Measurements from ENCODE around the gene VAV2. TPM values are rescaled to one million over a fixed set of nuclear protein-coding genes. Genes with fewer than 3 reads are reported as not detected.
A peak's percentile ranks its signal among the peaks of the same experiment; 100 is the strongest.

VAV2 gene
- total and polyA plus RNA-seq, 9 of the 15 experiments (the other 6 are each of a cell fraction or from before 2014, with no cell fraction given) = 0.01 to 2.7 (median 1.0) TPM; not detected in 1

DNA sequence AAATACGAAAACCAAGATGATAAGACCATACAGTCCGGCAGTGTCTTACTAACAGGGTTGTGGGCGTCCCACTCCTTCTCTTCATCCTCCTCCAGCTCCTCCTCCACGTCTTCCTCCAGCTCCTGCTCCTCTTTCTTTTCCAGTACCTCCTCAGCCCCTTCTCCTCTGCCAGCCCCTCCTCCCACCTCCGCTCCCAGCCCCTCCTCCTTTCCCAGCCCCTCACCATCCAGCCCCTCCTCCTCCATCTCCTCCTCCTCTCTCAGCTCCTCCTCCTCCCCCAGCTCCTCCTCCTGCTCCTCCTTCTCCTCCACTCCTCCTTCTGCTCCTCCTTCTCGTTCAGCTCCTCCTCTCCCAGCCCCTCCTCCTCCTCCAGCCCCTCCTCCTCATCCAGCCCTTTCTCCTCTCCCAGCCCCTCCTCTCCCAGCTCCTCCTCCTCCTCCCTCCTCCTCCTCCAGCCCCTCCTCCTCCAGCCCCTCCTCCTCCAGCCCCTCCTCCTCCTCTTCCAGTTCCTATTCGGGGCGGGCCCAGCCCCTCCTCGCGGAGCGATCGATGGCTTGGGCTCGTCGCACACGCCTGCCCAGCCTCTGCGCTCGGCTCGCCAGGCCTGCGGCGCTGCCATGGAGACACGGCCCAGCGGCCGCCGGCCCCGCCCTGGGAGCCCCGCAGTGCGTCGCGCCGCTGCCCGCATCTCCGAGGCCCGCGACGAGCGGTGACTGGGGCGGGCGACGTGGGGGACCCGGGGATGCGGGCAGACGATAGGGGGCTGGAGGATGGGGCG lies 32.9 kb upstream of the VAV2 start, which contains the start of gene BRD3OS (continued):
- peak; percentile 59; the same call in 1 of the 2 replicates for TF ChIP-seq ZBTB7A (IDR thresholded peaks at IDR 0.05; ENCODE audit: borderline replicate concordance, control insufficient read depth, low read depth, low read length)
- TF ChIP-seq MTA1 (IDR thresholded peaks at IDR 0.05; ENCODE audit: borderline replicate concordance) = peak; percentile 78; the same call in 1 of the 2 replicates
- no peak for TF ChIP-seq SRSF3 (IDR thresholded peaks at IDR 0.05; ENCODE audit: insufficient read depth, low read length)
- TF ChIP-seq BMI1 (IDR thresholded peaks at IDR 0.05; ENCODE audit: low read length) = peak; percentile 71; the same call in 1 of the 2 replicates
- no peak for TF ChIP-seq HEY1 (CRISPR knock-in tag; IDR thresholded peaks at IDR 0.05; ENCODE audit: borderline replicate concordance)
- TF ChIP-seq SMARCA4 (IDR thresholded peaks at IDR 0.05) = 0 out of 2 replicates have a peak, but pooled peaks have one; percentile 19
- peak; percentile 54; the same call in 1 of the 2 replicates for TF ChIP-seq SP1 (CRISPR knock-in tag; IDR thresholded peaks at IDR 0.05)
- TF ChIP-seq CBFB (CRISPR knock-in tag; IDR thresholded peaks at IDR 0.05) = no peak
- TF ChIP-seq CBFA2T2 (conservative IDR thresholded peaks at IDR 0.05) = no peak
- TF ChIP-seq PTRF (tag; IDR thresholded peaks at IDR 0.05) = no peak
- peak; percentile 77 for TF ChIP-seq DPF2 (IDR thresholded peaks at IDR 0.05)
- TF ChIP-seq, protein P1, sequence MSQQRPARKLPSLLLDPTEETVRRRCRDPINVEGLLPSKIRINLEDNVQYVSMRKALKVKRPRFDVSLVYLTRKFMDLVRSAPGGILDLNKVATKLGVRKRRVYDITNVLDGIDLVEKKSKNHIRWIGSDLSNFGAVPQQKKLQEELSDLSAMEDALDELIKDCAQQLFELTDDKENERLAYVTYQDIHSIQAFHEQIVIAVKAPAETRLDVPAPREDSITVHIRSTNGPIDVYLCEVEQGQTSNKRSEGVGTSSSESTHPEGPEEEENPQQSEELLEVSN (IDR thresholded peaks at IDR 0.05; ENCODE audit: borderline replicate concordance in 1 of 2, extremely low read depth in 1 of 2, insufficient read depth in 1 of 2, insufficient read length in 1 of 2, low read depth in 1 of 2, low read length in 1 of 2, poor library complexity in 1 of 2, severe bottlenecking in 1 of 2) = peak in 1 of 2 experiments; percentile 40
- TF ChIP-seq, protein P2, sequence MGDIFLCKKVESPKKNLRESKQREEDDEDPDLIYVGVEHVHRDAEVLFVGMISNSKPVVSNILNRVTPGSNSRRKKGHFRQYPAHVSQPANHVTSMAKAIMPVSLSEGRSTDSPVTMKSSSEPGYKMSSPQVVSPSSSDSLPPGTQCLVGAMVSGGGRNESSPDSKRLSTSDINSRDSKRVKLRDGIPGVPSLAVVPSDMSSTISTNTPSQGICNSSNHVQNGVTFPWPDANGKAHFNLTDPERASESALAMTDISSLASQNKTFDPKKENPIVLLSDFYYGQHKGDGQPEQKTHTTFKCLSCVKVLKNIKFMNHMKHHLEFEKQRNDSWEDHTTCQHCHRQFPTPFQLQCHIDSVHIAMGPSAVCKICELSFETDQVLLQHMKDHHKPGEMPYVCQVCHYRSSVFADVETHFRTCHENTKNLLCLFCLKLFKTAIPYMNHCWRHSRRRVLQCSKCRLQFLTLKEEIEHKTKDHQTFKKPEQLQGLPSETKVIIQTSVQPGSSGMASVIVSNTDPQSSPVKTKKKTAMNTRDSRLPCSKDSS (IDR thresholded peaks at IDR 0.05; ENCODE audit: low read depth, partially characterized antibody) = peak; percentile 18
- TF ChIP-seq RFX1 (IDR thresholded peaks at IDR 0.05) = peak; percentile 81
- no peak for TF ChIP-seq NR2C1 (IDR thresholded peaks at IDR 0.05)
- TF ChIP-seq NR2C1 (tag; IDR thresholded peaks at IDR 0.05) = no peak
- TF ChIP-seq HDAC1 (IDR thresholded peaks at IDR 0.05) = peak in 1 of 2 experiments; percentile 76; a peak in 2 of 4 replicates
- no peak for TF ChIP-seq ZNF212 (CRISPR knock-in tag; IDR thresholded peaks at IDR 0.05)
- TF ChIP-seq ZNF311 (CRISPR knock-in tag; IDR thresholded peaks at IDR 0.05) = no peak
- no peak for TF ChIP-seq SMAD2 (IDR thresholded peaks at IDR 0.05; ENCODE audit: low read depth, low read length)
- no peak for TF ChIP-seq CCAR2 (IDR thresholded peaks at IDR 0.05; ENCODE audit: low read depth, low read length)
- TF ChIP-seq, protein P3, sequence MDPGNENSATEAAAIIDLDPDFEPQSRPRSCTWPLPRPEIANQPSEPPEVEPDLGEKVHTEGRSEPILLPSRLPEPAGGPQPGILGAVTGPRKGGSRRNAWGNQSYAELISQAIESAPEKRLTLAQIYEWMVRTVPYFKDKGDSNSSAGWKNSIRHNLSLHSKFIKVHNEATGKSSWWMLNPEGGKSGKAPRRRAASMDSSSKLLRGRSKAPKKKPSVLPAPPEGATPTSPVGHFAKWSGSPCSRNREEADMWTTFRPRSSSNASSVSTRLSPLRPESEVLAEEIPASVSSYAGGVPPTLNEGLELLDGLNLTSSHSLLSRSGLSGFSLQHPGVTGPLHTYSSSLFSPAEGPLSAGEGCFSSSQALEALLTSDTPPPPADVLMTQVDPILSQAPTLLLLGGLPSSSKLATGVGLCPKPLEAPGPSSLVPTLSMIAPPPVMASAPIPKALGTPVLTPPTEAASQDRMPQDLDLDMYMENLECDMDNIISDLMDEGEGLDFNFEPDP (CRISPR knock-in tag; IDR thresholded peaks at IDR 0.05) = no peak
- TF ChIP-seq FOXP1 (CRISPR knock-in tag; IDR thresholded peaks at IDR 0.05) = no peak
- TF ChIP-seq CBX5 (IDR thresholded peaks at IDR 0.05; ENCODE audit: borderline replicate concordance, low read depth) = no peak
- 0 out of 2 replicates have a peak, but pooled peaks have one; percentile 38 for TF ChIP-seq ZSCAN32 (CRISPR knock-in tag; IDR thresholded peaks at IDR 0.05)
- TF ChIP-seq ZNF184 (CRISPR knock-in tag; IDR thresholded peaks at IDR 0.05) = no peak

Measured in K562 (cell line).